HEK293 (cell line): ENCODE measurements around the gene NTN5.

Experiments used
- BCL11A ChIP-seq: fragments of 450-650 bp; formaldehyde crosslinking; IDR thresholded peaks from 2 replicates; pipeline ENCODE4 v1.5.1; 2016; ENCODE audit warnings: low read depth, missing biosample characterization, missing genetic modification characterization
- ELK4 ChIP-seq: IDR thresholded peaks from 2 replicates; pipeline ENCODE4 v1.6.1; 2011; ENCODE audit warnings: mild to moderate bottlenecking, low read depth, low read length, borderline replicate concordance
- HOXA7 ChIP-seq: sonication (generic); formaldehyde crosslinking; IDR thresholded peaks from 2 replicates; pipeline ENCODE4 v1.8.1; 2022; ENCODE audit warnings: missing genetic modification reagents, borderline replicate concordance
- HOXC10 ChIP-seq: sonication (generic); formaldehyde crosslinking; IDR thresholded peaks from 2 replicates; pipeline ENCODE4 v1.8.1; 2023; ENCODE audit warnings: mild to moderate bottlenecking, missing genetic modification reagents
- INSM2 ChIP-seq: fragments of 450-650 bp; formaldehyde crosslinking; IDR thresholded peaks from 2 replicates; pipeline ENCODE4 v1.5.1; 2016; ENCODE audit warnings: missing biosample characterization, missing genetic modification characterization
- KLF7 ChIP-seq: fragments of 450-650 bp; formaldehyde crosslinking; IDR thresholded peaks from 2 replicates; pipeline ENCODE4 v1.5.1; 2016; ENCODE audit warnings: missing biosample characterization, missing genetic modification characterization, borderline replicate concordance
- PATZ1 ChIP-seq: fragments of 450-650 bp; formaldehyde crosslinking; IDR thresholded peaks from 2 replicates; pipeline ENCODE4 v1.5.1; 2016; ENCODE audit warnings: missing biosample characterization, missing genetic modification characterization
- SALL2 ChIP-seq: fragments of 450-650 bp; formaldehyde crosslinking; IDR thresholded peaks from 2 replicates; pipeline ENCODE4 v1.5.0; 2017; ENCODE audit warnings: missing biosample characterization, mild to moderate bottlenecking, missing genetic modification characterization, borderline replicate concordance
- SCRT1 ChIP-seq: fragments of 450-650 bp; formaldehyde crosslinking; IDR thresholded peaks from 2 replicates; pipeline ENCODE4 v1.5.1; 2016; ENCODE audit warnings: missing biosample characterization, missing genetic modification characterization, borderline replicate concordance
- SCRT2 ChIP-seq: fragments of 450-650 bp; formaldehyde crosslinking; IDR thresholded peaks from 2 replicates; pipeline ENCODE4 v1.5.1; 2016; ENCODE audit warnings: missing biosample characterization, missing genetic modification characterization
- WT1 ChIP-seq: fragments of 450-650 bp; formaldehyde crosslinking; IDR thresholded peaks from 2 replicates; pipeline ENCODE4 v1.5.1; 2016; ENCODE audit warnings: missing biosample characterization, missing genetic modification characterization
- YY1 ChIP-seq: fragments of 450-650 bp; formaldehyde crosslinking; IDR thresholded peaks from 2 replicates; pipeline ENCODE4 v1.5.1; 2018; ENCODE audit warnings: missing biosample characterization, missing genetic modification characterization
- YY2 ChIP-seq: fragments of 450-650 bp; formaldehyde crosslinking; IDR thresholded peaks from 2 replicates; pipeline ENCODE4 v1.5.1; 2016; ENCODE audit warnings: missing biosample characterization, missing genetic modification characterization
- ZBTB21 ChIP-seq: fragments of 450-650 bp; formaldehyde crosslinking; IDR thresholded peaks from 2 replicates; pipeline ENCODE4 v1.5.1; 2017; ENCODE audit warnings: missing biosample characterization, missing genetic modification characterization
- ZEB2 ChIP-seq: fragments of 450-650 bp; formaldehyde crosslinking; IDR thresholded peaks from 2 replicates; pipeline ENCODE4 v1.5.1; 2016; ENCODE audit warnings: missing biosample characterization, missing genetic modification characterization
- ZFP37 ChIP-seq: fragments of 450-650 bp; formaldehyde crosslinking; IDR thresholded peaks from 2 replicates; pipeline ENCODE4 v1.5.1; 2016; ENCODE audit warnings: missing biosample characterization, missing genetic modification characterization
- ZNF10 ChIP-seq: fragments of 450-650 bp; formaldehyde crosslinking; IDR thresholded peaks from 2 replicates; pipeline ENCODE4 v1.5.1; 2017; ENCODE audit warnings: missing biosample characterization, missing genetic modification characterization
- ZNF146 ChIP-seq: fragments of 450-650 bp; formaldehyde crosslinking; IDR thresholded peaks from 2 replicates; pipeline ENCODE4 v1.5.1; 2016; ENCODE audit warnings: missing biosample characterization, missing genetic modification characterization
- ZNF280D ChIP-seq: fragments of 450-650 bp; formaldehyde crosslinking; IDR thresholded peaks from 2 replicates; pipeline ENCODE4 v1.5.1; 2016; ENCODE audit warnings: missing biosample characterization, missing genetic modification characterization
- ZNF37A ChIP-seq: fragments of 450-650 bp; IDR thresholded peaks from 2 replicates; pipeline ENCODE4 v1.5.1; 2018; ENCODE audit warnings: missing biosample characterization, missing genetic modification characterization
- ZNF473 ChIP-seq: fragments of 450-650 bp; formaldehyde crosslinking; IDR thresholded peaks from 2 replicates; pipeline ENCODE4 v1.5.1; 2017; ENCODE audit warnings: missing biosample characterization, missing genetic modification characterization
- ZNF560 ChIP-seq: fragments of 450-650 bp; formaldehyde crosslinking; IDR thresholded peaks from 2 replicates; pipeline ENCODE4 v1.5.1; 2017; ENCODE audit warnings: missing biosample characterization, missing genetic modification characterization, borderline replicate concordance
- ZNF580 ChIP-seq: fragments of 450-650 bp; formaldehyde crosslinking; IDR thresholded peaks from 2 replicates; pipeline ENCODE4 v1.5.1; 2016; ENCODE audit warnings: missing biosample characterization, missing genetic modification characterization
- ZNF621 ChIP-seq: fragments of 450-650 bp; formaldehyde crosslinking; IDR thresholded peaks from 2 replicates; pipeline ENCODE4 v1.5.1; 2017; ENCODE audit warnings: missing biosample characterization, missing genetic modification characterization
- ZNF645 ChIP-seq: fragments of 450-650 bp; formaldehyde crosslinking; IDR thresholded peaks from 2 replicates; pipeline ENCODE4; 2016; ENCODE audit warnings: missing biosample characterization, missing genetic modification characterization
- ZNF670 ChIP-seq: fragments of 450-650 bp; formaldehyde crosslinking; IDR thresholded peaks from 2 replicates; pipeline ENCODE4 v1.5.1; 2016; ENCODE audit warnings: missing biosample characterization, missing genetic modification characterization, low read depth
- ZNF776 ChIP-seq: fragments of 450-650 bp; formaldehyde crosslinking; IDR thresholded peaks from 2 replicates; pipeline ENCODE4 v1.5.0; 2017; ENCODE audit warnings: missing biosample characterization, missing genetic modification characterization, borderline replicate concordance
- ZNF777 ChIP-seq: fragments of 450-650 bp; formaldehyde crosslinking; IDR thresholded peaks from 2 replicates; pipeline ENCODE4 v1.5.1; 2017; ENCODE audit warnings: missing biosample characterization, missing genetic modification characterization, borderline replicate concordance
- ZNF843 ChIP-seq: fragments of 450-650 bp; formaldehyde crosslinking; IDR thresholded peaks from 2 replicates; pipeline ENCODE4 v1.5.1; 2016; ENCODE audit warnings: missing biosample characterization, missing genetic modification characterization
- ZSCAN23 ChIP-seq: fragments of 450-650 bp; formaldehyde crosslinking; IDR thresholded peaks from 2 replicates; pipeline ENCODE4 v1.5.1; 2016; ENCODE audit warnings: missing biosample characterization, missing genetic modification characterization
- ZXDB ChIP-seq: fragments of 450-650 bp; formaldehyde crosslinking; IDR thresholded peaks from 2 replicates; pipeline ENCODE4 v1.5.1; 2016; ENCODE audit warnings: missing biosample characterization, missing genetic modification characterization

Gene NTN5

GRCh38 chr19:48618916-48619691 lies 53.7 kb downstream of the NTN5 start, which contains the start of the genes RPL18 and SPHK2 (continued):
- peak; percentile 75 for TF ChIP-seq ZSCAN23 (tag by site-specific recombination)
- no peak for TF ChIP-seq HOXA7 (CRISPR knock-in tag)
- TF ChIP-seq ZNF280D (tag by site-specific recombination) = peak; percentile 42; the same call in 1 of the 2 replicates
- no peak for TF ChIP-seq ZNF776 (tag by site-specific recombination)
- peak; percentile 83; the same call in 1 of the 2 replicates for TF ChIP-seq ZFP37 (tag by site-specific recombination)
- TF ChIP-seq ZNF621 = no peak
- TF ChIP-seq ZNF777 = peak; percentile 78; the same call in 1 of the 2 replicates
- TF ChIP-seq PATZ1 (tag by site-specific recombination) = peak; percentile 60
- peak; percentile 19; the same call in 1 of the 2 replicates for TF ChIP-seq ELK4
- TF ChIP-seq ZNF843 (tag by site-specific recombination) = peak; percentile 89; the same call in 1 of the 2 replicates
- peak; percentile 94 for TF ChIP-seq ZBTB21 (tag by site-specific recombination)
- TF ChIP-seq YY2 (tag by site-specific recombination) = peak; percentile 85
- TF ChIP-seq ZNF473 = no peak
- TF ChIP-seq ZNF37A (tag by site-specific recombination) = no peak
- no peak; the same call in 1 of the 2 replicates for TF ChIP-seq BCL11A (tag by site-specific recombination)
- TF ChIP-seq SCRT1 (tag by site-specific recombination) = no peak
- TF ChIP-seq HOXC10 (CRISPR knock-in tag) = no peak
- TF ChIP-seq ZNF146 = peak; percentile 67; the same call in 1 of the 2 replicates
- no peak for TF ChIP-seq ZNF670
- TF ChIP-seq WT1 (tag by site-specific recombination) = no peak
- peak; percentile 85 for TF ChIP-seq INSM2 (tag by site-specific recombination)
- TF ChIP-seq ZNF560 (tag by site-specific recombination) = no peak
- TF ChIP-seq YY1 (tag by site-specific recombination) = peak; percentile 77
- TF ChIP-seq KLF7 = peak; percentile 82; the same call in 1 of the 2 replicates
- peak; percentile 93 for TF ChIP-seq ZEB2 (tag by site-specific recombination)
- peak; percentile 99 for TF ChIP-seq ZNF10 (tag by site-specific recombination)
- TF ChIP-seq SALL2 (tag by site-specific recombination) = no peak
- TF ChIP-seq SCRT2 (tag by site-specific recombination) = no peak
- peak; percentile 78 for TF ChIP-seq ZNF580 (tag by site-specific recombination)
- TF ChIP-seq ZXDB = peak; percentile 94
- no peak for TF ChIP-seq ZNF645 (tag by site-specific recombination)
